Adrenal gland (tissue), 12 donors: ENCODE results near the gene SNX22. TPM values are rescaled to one million over a fixed set of nuclear protein-coding genes. Genes with fewer than 3 reads are reported as not detected.

Experiments used
- DNase-seq, 7 donors: peaks; one replicate each; pipeline ENCODE4 v3.0.0-alpha.2; 2019 to 2020
- H3K27ac ChIP-seq, 5 donors: fragments of 200-600 bp; sonication (generic) in 4 of 5; 1 replicate in 3 of 5; 2 replicates in 2 of 5; pipeline versions ENCODE4 v1.5.1 to v1.8.0; 2016 to 2020; ENCODE audit warnings: mild to moderate bottlenecking in 1 of 5
- H3K27me3 ChIP-seq: fragments of 200-600 bp; 2 replicates; pipeline ENCODE4 v1.8.0; 2021
- H3K36me3 ChIP-seq, 2 donors: fragments of 200-600 bp; replicated peaks in 1 of 2; 1 replicate in 1 of 2; 2 replicates in 1 of 2; pipeline versions ENCODE4 v1.5.1 to v1.8.0; 2018 to 2022
- H3K4me1 ChIP-seq, 2 donors: fragments of 200-600 bp; replicated peaks in 1 of 2; 1 replicate in 1 of 2; 2 replicates in 1 of 2; pipeline versions ENCODE4 v1.5.1 to v1.8.0; 2018 to 2021
- H3K4me3 ChIP-seq, 4 donors: fragments of 200-600 bp; sonication (generic) in 3 of 4; one replicate each; pipeline ENCODE4 v1.5.1; 2016 to 2018
- H3K9me3 ChIP-seq, 3 donors: fragments of 200-600 bp; sonication (generic) in 1 of 3; replicated peaks in 1 of 3; 1 replicate in 2 of 3; 2 replicates in 1 of 3; pipeline versions ENCODE4 v1.5.1 to v1.8.0; 2016 to 2021
- CTCF ChIP-seq, 6 experiments: fragments of 450-650 bp in 4 of 6; fragments of 200-600 bp in 2 of 6; sonication (generic) in 1 of 6; IDR thresholded peaks; 1 replicate in 5 of 6; 2 replicates in 1 of 6; pipeline versions ENCODE4 v1.5.1 to v1.8.0; 2016 to 2021; ENCODE audit warnings: antibody characterized with exemption in 6 of 6, mild to moderate bottlenecking in 2 of 6, moderate library complexity in 1 of 6
- POLR2A ChIP-seq, 2 donors: fragments of 450-650 bp; IDR thresholded peaks; one replicate each; pipeline ENCODE4 v1.6.1; 2017; ENCODE audit warnings: antibody characterized with exemption in 2 of 2, mild to moderate bottlenecking in 2 of 2, moderate library complexity in 1 of 2
- WGBS, 4 donors: extraction: QIAGEN DNeasy Blood & Tissue Kit in 2 of 4; methylation state at CpG; one replicate each; pipeline versions ENCODE4 v1.1.5 to v1.1.7; 2013 to 2017; 5-methylcytosine and 5-hydroxymethylcytosine counted together
- intact Hi-C, 2 donors: fragments of 100-400 bp; cut with DNase I; formaldehyde crosslinking; loops; one replicate each; pipeline versions ENCODE4 v1.14.1 to v1.15.0; 2022 to 2023
- polyA plus RNA-seq, 3 donors: library from polyadenylated mRNA; stranded (reverse); fragments of 200-250 nt in 2 of 3; fragments of 350-450 nt in 1 of 3; fragmentation: Illumina TruSeq in 1 of 3; extraction: RNeasy Lipid Tissue Mini Kit (QIAGEN cat#74804) in 1 of 3; gene quantifications; one replicate each; pipeline ENCODE4 v1.2.3, GENCODE V29; 2013 to 2014
- total RNA-seq, 9 donors: library from RNA; depleted of rRNA in 4 of 9; stranded (reverse); fragments of >200 nt in 4 of 9; fragments of 120-200 nt in 1 of 9; fragmentation: NEBNext Ultra II Directional in 1 of 9; extraction: Animal tissue kit (Norgen Biotek cat#: 25700) in 1 of 9; gene quantifications; one replicate each; pipeline versions ENCODE4 v1.1.0 to v1.2.4, GENCODE V29; 2013 to 2023
- donor health status: healthy with polysubstance abuse.
- donor health status: Bipolar disorder and iron deficiency.
- donor health status: DM: yes; HTN: yes; CAD: no.
- donor health status: DM: no; HTN: no; CAD: no.
- donor health status: DM: no; HTN: no; CAD: no.
- donor health status: DM: yes; HTN: yes; CAD: no.

SNX22 gene
- total and polyA plus RNA-seq, 12 donors: 0.15 to 3.1 (median 1.0) TPM

- intact Hi-C loops: no loop called here
- Histone ChIP-seq H3K4me3 (no peak overlapping the region), H3K27ac (no peak overlapping the region), H3K27me3 (no peaks in the 10 kb centered on the region), H3K4me1 (peaks cover 7 to 15% of the 10 kb centered on the region in 2 donors), H3K36me3 (peaks cover 0 to 70% of the 10 kb centered on the region in 2 donors), H3K9me3 (no peaks in the 10 kb centered on the region)
- DNase-seq: peak in 2 of 7 donors; percentile 37 to 49
- WGBS, 4 donors: 66 to 75% (median 73%) methylated on average over 5 to 8 of the region's 8 CpGs
- no peak for TF ChIP-seq POLR2A (IDR thresholded peaks at IDR 0.05)
- no peak for TF ChIP-seq CTCF (IDR thresholded peaks at IDR 0.05)
Measured at GRCh38 chr15:64137226-64137833, 14.2 kb upstream of the SNX22 start.

GRCh38 chr15:64138331-64138941, 13.1 kb upstream of the SNX22 start:
- Histone ChIP-seq H3K4me1 (peaks cover 7 to 14% of the 10 kb centered on the region in 2 donors), H3K36me3 (peaks cover 0 to 70% of the 10 kb centered on the region in 2 donors), H3K27ac (no peak overlapping the region), H3K9me3 (no peaks in the 10 kb centered on the region), H3K4me3 (no peak overlapping the region), H3K27me3 (no peaks in the 10 kb centered on the region)
- 91 to 100% (median 95%) methylated on average over 3 to 4 of the region's 4 CpGs for WGBS, 4 donors
- intact Hi-C loops: no loop called here
- no peak for DNase-seq
- TF ChIP-seq CTCF (IDR thresholded peaks at IDR 0.05) (no peak), POLR2A (IDR thresholded peaks at IDR 0.05) (no peak)

GRCh38 chr15:64141798-64142512, 9.6 kb upstream of the SNX22 start:
- H3K4me1 ChIP-seq: peaks cover 0 to 4% of the 10 kb centered on the region in 2 donors
- H3K9me3 ChIP-seq: no peaks in the 10 kb centered on the region
- no peak for DNase-seq
- no peak overlapping the region for H3K4me3 ChIP-seq
- no peak overlapping the region for H3K27ac ChIP-seq
- WGBS, 4 donors: 96 to 97% (median 96%) methylated on average over 8 of the region's 8 CpGs
- TF ChIP-seq POLR2A (IDR thresholded peaks at IDR 0.05) (no peak), CTCF (IDR thresholded peaks at IDR 0.05) (no peak)
- intact Hi-C loops: loop anchor here in 1 of 2 donors (10.0 kb wide), 1 partner anchor 57 kb away; no protein-coding TSS in a partner anchor
- no peaks in the 10 kb centered on the region for H3K27me3 ChIP-seq
- H3K36me3 ChIP-seq: peaks cover 0 to 55% of the 10 kb centered on the region in 2 donors

GRCh38 chr15:64143276-64143675, 8.3 kb upstream of the SNX22 start:
- DNase-seq: peak in 1 of 7 donors; percentile 13
- H3K27me3 ChIP-seq: no peaks in the 10 kb centered on the region
- peaks cover 0 to 43% of the 10 kb centered on the region in 2 donors for H3K36me3 ChIP-seq
- H3K4me1 ChIP-seq: peaks cover 0 to 4% of the 10 kb centered on the region in 2 donors
- H3K9me3 ChIP-seq: no peaks in the 10 kb centered on the region
- TF ChIP-seq POLR2A (IDR thresholded peaks at IDR 0.05) (no peak), CTCF (IDR thresholded peaks at IDR 0.05) (no peak)
- no peak overlapping the region for H3K27ac ChIP-seq
- 86 to 90% (median 88%) methylated on average over 6 of the region's 6 CpGs for whole genome bisulfite sequencing, 4 donors
- no peak overlapping the region for H3K4me3 ChIP-seq
- intact Hi-C loops: loop anchor here in 1 of 2 donors (10.0 kb wide), 1 partner anchor 58 kb away; no protein-coding TSS in a partner anchor
